HEK293 (cell line): ENCODE results near the gene CDH23.

Source experiments
- ZNF274 ChIP-seq, 2 experiments: fragments of 200-500 bp in 1 of 2; fragments of 450-650 bp in 1 of 2; sonication (Bioruptor generic) in 1 of 2; formaldehyde crosslinking in 1 of 2; IDR thresholded peaks; 2 replicates each; pipeline versions ENCODE4 v1.5.1 to v1.6.1; 2014 to 2016; ENCODE audit warnings: borderline replicate concordance in 1 of 2, inconsistent platforms in 1 of 2, low read length in 1 of 2, missing biosample characterization in 1 of 2, missing genetic modification characterization in 1 of 2
- TF ChIP-seq, protein P1 (sequence below): fragments of 450-650 bp; formaldehyde crosslinking; IDR thresholded peaks from 2 replicates; pipeline ENCODE4 v1.5.1; 2016; ENCODE audit warnings: missing biosample characterization, missing genetic modification characterization
- TF ChIP-seq, protein P2 (sequence below): fragments of 450-650 bp; formaldehyde crosslinking; IDR thresholded peaks from 2 replicates; pipeline ENCODE4 v1.5.1; 2016; ENCODE audit warnings: missing biosample characterization, missing genetic modification characterization

DNA sequence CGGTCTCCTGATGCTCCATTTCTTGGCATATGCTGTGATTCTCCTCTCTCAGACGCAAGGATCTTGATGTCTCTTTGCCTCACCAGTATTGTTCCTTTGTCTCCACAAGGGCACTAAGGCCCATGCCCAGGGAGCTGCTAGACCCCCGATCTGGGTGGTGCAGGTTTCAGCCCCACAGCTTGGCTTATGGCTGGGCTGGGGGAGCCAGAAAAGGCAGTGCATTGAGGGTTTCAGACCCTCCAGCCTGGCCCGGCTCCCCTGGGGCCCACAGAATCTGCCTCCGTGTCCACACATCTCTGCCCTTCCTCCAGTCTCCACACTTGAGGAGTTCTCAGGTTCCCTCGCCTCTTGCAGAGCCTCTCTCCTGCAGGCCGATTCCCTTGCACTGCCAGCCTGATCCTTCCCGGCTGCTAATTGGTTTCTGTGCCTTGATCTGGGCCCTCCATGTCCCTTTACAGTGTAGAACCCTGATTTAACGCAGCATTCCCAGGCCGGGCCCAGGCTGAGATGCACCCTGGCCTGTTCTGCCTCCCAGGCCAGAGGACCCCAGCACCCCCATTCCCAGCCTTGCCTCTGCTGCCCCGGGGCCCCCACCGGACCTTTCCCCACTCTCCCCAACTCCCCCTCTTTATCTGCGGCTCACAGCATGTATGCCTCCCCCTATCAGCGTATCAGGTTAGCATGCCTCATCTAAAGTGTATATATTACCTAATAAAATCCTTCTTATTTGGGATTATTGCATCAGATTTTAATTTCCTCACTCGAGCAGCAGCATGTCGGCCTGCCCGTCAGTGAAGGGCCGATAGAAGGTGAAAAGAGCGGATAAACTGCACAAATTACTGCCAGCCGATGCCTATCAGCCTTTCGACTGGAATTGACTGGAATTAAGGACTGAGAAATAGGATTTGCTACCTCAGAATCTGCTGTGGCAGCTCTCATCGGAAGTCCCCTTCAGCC, 177.1 kb downstream of the CDH23 start:
- TF ChIP-seq ZNF274 (IDR thresholded peaks at IDR 0.05; ENCODE audit: low read length) (no peak), ZNF274 (tag by site-specific recombination; IDR thresholded peaks at IDR 0.05; ENCODE audit: borderline replicate concordance) (no peak)
- TF ChIP-seq, protein P1, sequence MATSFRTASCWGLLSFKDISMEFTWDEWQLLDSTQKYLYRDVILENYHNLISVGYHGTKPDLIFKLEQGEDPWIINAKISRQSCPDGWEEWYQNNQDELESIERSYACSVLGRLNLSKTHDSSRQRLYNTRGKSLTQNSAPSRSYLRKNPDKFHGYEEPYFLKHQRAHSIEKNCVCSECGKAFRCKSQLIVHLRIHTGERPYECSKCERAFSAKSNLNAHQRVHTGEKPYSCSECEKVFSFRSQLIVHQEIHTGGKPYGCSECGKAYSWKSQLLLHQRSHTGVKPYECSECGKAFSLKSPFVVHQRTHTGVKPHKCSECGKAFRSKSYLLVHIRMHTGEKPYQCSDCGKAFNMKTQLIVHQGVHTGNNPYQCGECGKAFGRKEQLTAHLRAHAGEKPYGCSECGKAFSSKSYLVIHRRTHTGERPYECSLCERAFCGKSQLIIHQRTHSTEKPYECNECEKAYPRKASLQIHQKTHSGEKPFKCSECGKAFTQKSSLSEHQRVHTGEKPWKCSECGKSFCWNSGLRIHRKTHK (tag by site-specific recombination) = no peak
- TF ChIP-seq, protein P2, sequence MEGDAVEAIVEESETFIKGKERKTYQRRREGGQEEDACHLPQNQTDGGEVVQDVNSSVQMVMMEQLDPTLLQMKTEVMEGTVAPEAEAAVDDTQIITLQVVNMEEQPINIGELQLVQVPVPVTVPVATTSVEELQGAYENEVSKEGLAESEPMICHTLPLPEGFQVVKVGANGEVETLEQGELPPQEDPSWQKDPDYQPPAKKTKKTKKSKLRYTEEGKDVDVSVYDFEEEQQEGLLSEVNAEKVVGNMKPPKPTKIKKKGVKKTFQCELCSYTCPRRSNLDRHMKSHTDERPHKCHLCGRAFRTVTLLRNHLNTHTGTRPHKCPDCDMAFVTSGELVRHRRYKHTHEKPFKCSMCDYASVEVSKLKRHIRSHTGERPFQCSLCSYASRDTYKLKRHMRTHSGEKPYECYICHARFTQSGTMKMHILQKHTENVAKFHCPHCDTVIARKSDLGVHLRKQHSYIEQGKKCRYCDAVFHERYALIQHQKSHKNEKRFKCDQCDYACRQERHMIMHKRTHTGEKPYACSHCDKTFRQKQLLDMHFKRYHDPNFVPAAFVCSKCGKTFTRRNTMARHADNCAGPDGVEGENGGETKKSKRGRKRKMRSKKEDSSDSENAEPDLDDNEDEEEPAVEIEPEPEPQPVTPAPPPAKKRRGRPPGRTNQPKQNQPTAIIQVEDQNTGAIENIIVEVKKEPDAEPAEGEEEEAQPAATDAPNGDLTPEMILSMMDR (tag by site-specific recombination) = no peak
